GM18505 (cell line): ENCODE results near the gene MAGI3.
"Not testable (repeated sequence)": the region's sequence is repeated elsewhere in the genome, so short reads cannot be mapped to it uniquely, and the experiment has no call there.

Experiments used
- ATAC-seq: cut with Tn5 transposase; IDR thresholded peaks from one replicate; pipeline ENCODE4 v1.9.1; 2021; ENCODE audit not compliant: unreplicated experiment
- POLR2A ChIP-seq: IDR thresholded peaks from 4 replicates; pipeline ENCODE4 v1.6.1; 2011; ENCODE audit warnings: borderline replicate concordance; ENCODE audit not compliant: insufficient read depth, insufficient read length; ENCODE audit errors: extremely low read depth

The MAGI3 gene

DNA sequence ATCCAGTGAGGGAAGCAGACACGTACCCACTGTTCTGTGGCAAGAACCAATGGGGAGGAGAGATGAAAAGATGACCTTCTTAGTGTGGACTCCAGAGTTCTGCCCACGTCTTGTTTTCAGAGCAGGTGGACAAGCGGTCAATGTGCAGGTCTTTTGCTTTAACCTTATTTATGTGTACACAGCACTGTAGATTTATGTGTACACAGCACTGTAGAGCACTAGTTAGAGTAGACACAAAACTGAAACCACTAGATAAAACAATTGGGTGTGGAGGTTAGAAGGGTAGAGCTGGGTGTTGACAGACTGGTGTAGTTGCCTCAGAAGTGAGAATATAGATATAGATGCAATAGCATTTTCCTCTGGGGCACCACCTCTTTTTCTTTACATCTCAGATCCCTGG lies 150.0 kb downstream of the MAGI3 start:
- ATAC-seq: no peak
- TF ChIP-seq POLR2A: no peak

DNA sequence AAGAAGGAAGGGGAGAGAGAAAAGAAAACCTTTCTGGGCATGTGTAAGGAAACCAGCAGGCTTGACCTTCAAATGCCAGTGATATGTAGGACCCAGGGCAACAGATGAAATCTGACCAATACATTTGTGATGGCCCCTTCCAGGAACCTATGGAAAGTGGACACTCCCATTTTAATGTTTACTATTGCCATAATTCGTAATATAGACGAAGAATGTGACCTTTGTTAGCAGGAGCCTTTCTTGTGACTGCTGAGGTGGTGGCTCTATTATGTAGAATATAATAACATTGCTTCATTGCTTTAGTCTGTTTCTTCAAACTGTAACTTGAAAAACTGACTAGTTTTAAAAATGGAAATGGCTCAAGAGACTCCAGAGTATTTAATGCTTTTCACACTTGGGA lies 150.8 kb downstream of the MAGI3 start:
- ATAC-seq: no peak
- no peak for TF ChIP-seq POLR2A

DNA sequence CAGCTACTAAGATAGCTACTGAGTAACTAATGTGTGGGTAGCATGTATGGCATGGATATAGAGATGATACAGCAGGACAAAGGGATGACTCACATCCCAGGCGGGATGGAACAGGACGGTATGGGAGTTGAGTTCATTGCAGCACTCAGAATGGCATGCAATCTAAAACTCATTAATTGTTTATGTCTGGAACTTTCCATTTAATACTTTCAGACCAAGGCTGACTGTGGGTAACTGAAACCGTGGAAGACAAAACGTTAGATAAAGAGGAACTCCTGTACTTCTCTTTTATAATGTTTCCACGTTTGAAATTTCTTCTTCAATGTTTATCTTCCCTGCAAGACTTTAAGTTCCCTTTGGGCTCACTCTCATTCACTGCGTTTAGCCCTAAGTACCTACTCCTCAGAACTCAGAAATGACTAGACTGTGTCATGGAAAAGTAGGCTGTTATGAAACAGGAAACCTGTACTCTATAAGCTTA lies 151.9 kb downstream of the MAGI3 start:
- no peak for ATAC-seq
- no peak for TF ChIP-seq POLR2A

GRCh38 chr1:113543110-113543509 lies 152.8 kb downstream of the MAGI3 start:
- no peak for ATAC-seq
- TF ChIP-seq POLR2A: no peak

DNA sequence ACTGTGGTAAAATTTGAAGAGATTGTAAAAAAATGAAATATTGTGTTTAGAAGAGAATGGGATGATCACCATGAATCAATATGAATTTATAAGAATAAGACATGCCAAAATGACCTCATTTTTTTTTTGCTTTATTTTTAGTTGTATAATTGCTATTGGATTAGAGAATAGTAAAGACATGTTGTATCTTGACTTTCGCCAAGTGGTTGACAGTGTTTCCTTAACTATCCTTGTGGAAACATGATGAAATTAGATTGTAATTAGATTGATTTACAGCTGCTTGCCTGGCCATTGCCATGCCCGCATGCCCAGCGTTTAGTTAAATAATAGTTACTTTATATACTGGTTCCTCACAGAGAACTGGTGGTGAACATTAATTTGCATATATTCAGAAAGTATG lies 154.9 kb downstream of the MAGI3 start:
- no peak for TF ChIP-seq POLR2A
- ATAC-seq: no peak

- no peak for TF ChIP-seq POLR2A
- ATAC-seq: no peak
Measured at GRCh38 chr1:113545626-113546025, 155.3 kb downstream of the MAGI3 start.

DNA sequence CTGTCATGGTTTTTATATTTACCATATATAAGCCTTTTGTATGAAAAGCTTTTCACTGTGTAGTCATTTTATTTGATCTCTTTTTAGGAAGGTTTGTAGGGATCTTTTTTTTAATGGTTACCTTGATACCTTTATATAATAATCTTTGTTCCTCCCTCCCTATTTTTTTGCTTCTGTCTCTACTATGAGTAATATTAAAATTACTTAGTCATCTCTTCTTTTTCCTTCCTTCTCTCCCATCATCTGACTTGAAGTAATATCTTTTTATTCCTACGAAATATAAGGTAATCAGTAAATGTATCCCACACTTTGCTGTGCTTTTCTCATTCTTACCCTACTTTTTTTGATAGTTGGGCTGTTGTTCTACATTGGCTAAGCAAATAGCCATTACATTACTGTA lies 161.4 kb downstream of the MAGI3 start:
- no peak for TF ChIP-seq POLR2A
- ATAC-seq: no peak

GRCh38 chr1:113552244-113552643 lies 161.9 kb downstream of the MAGI3 start:
- ATAC-seq: no peak
- TF ChIP-seq POLR2A: no peak

GRCh38 chr1:113557187-113557586 lies 166.9 kb downstream of the MAGI3 start:
- no peak for ATAC-seq
- no peak for TF ChIP-seq POLR2A

- TF ChIP-seq POLR2A: no peak
- no peak for ATAC-seq
Measured at GRCh38 chr1:113565621-113566020, 175.3 kb downstream of the MAGI3 start.

DNA sequence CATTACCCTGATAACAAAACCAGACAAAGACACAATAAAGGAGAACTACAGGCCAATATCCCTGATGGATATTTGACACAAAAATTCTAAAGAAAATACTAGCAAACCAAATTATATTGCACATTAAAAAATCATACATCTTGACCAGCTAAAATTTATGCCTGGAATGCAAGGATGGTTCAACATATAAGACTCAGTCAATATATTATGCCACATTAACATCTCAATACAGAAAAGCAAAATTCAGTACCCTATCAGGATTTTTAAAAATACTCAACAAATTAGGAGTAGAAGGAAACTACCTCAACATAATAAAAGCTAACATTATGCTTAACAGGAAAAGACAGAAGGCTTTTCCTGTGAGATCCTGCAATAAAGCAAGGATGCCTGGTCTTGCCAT lies 177.1 kb downstream of the MAGI3 start:
- no peak for TF ChIP-seq POLR2A
- no peak for ATAC-seq

GRCh38 chr1:113575744-113576260 lies 185.5 kb downstream of the MAGI3 start:
- ATAC-seq: not testable (repeated sequence)

GRCh38 chr1:113576271-113576670 lies 186.0 kb downstream of the MAGI3 start:
- TF ChIP-seq POLR2A: no peak
- no peak for ATAC-seq

- TF ChIP-seq POLR2A: no peak
- ATAC-seq: no peak
Measured at GRCh38 chr1:113579256-113580018, 189.1 kb downstream of the MAGI3 start.
